AML-193 (cell line): Measurements from ENCODE around the gene ATP5MK.
"Not testable (repeated sequence)": the region's sequence is repeated elsewhere in the genome, so short reads cannot be mapped to it uniquely, and the experiment has no call there.

Experiments
- DNase-seq, 2 experiments: peaks; one replicate each; lab custom pipeline; 2025; lab: John Stamatoyannopoulos, UW

Gene ATP5MK

GRCh38 chr10:103396789-103397087 is 463 bp upstream of the ATP5MK start:
- DNase-seq = no peak

GRCh38 chr10:103395754-103396066 is 565 bp downstream of the ATP5MK start:
- no peak for DNase-seq

- no peak for DNase-seq
Measured at GRCh38 chr10:103394180-103394579, 2.1 kb downstream of the ATP5MK start.

GRCh38 chr10:103382769-103383168 is 13.5 kb downstream of the ATP5MK start:
- no peak for DNase-seq

- DNase-seq = no peak
Measured at GRCh38 chr10:103374263-103374662, 22.0 kb downstream of the ATP5MK start.

- no peak for DNase-seq
Measured at GRCh38 chr10:103373544-103373943, 22.7 kb downstream of the ATP5MK start.

GRCh38 chr10:103367782-103368518 is 28.3 kb downstream of the ATP5MK start, which contains the start of gene TAF5:
Gene TAF5 (plus strand): TSS chr10:103367976. CDS start chr10:103367990, 14 bp downstream.
- peak; percentile 95 for DNase-seq

GRCh38 chr10:103367379-103367781 is 28.9 kb downstream of the ATP5MK start:
- DNase-seq = no peak

- DNase-seq = not testable (repeated sequence)
Measured at GRCh38 chr10:103360791-103361190, 35.5 kb downstream of the ATP5MK start.

GRCh38 chr10:103359493-103359892 is 36.8 kb downstream of the ATP5MK start:
- DNase-seq = not testable (repeated sequence)

- DNase-seq = no peak
Measured at GRCh38 chr10:103355906-103356599, 40.2 kb downstream of the ATP5MK start.

GRCh38 chr10:103354567-103354966 is 41.7 kb downstream of the ATP5MK start:
- not testable (repeated sequence) for DNase-seq

GRCh38 chr10:103353281-103353680 is 43.0 kb downstream of the ATP5MK start:
- DNase-seq = no peak

GRCh38 chr10:103350517-103351260 is 45.6 kb downstream of the ATP5MK start, which contains the start of gene PCGF6:
Gene PCGF6 (minus strand): TSS chr10:103351140. CDS start chr10:103351066, 74 bp downstream.
- DNase-seq = peak; percentile 54 to 70

GRCh38 chr10:103350175-103350516 is 46.1 kb downstream of the ATP5MK start:
- no peak for DNase-seq
